C4-2B (cell line): ENCODE data around the gene OXNAD1.

Experiments
- ZFX ChIP-seq: fragments of 450-650 bp; IDR thresholded peaks from 2 replicates; pipeline ENCODE4 v1.6.1; 2017
- TF ChIP-seq, protein P1 (sequence below): fragments of 450-650 bp; conservative IDR thresholded peaks from 2 replicates; pipeline ENCODE4 v1.5.1; 2017; ENCODE audit warnings: mild to moderate bottlenecking

DNA sequence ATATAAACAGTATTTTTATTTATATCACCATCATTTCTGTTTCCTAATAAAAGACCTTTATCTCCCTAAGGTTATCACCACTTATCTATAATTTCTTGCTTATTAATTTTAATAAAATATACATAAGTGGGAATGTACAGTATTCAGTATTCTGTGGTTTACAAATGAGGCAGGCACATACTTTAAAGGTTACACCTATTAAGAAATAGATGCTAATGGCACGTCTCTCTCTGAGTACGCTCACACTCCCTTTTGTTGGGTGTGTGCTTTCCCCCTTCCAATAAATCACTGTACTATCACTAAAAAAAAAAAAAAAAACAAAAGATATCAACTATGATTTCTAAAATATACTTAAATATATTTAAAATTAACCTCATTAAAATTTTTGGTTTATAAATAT, 8.9 kb downstream of the OXNAD1 start:
- TF ChIP-seq, protein P1, sequence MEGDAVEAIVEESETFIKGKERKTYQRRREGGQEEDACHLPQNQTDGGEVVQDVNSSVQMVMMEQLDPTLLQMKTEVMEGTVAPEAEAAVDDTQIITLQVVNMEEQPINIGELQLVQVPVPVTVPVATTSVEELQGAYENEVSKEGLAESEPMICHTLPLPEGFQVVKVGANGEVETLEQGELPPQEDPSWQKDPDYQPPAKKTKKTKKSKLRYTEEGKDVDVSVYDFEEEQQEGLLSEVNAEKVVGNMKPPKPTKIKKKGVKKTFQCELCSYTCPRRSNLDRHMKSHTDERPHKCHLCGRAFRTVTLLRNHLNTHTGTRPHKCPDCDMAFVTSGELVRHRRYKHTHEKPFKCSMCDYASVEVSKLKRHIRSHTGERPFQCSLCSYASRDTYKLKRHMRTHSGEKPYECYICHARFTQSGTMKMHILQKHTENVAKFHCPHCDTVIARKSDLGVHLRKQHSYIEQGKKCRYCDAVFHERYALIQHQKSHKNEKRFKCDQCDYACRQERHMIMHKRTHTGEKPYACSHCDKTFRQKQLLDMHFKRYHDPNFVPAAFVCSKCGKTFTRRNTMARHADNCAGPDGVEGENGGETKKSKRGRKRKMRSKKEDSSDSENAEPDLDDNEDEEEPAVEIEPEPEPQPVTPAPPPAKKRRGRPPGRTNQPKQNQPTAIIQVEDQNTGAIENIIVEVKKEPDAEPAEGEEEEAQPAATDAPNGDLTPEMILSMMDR = no peak
- no peak for TF ChIP-seq ZFX
